HEK293 (cell line): Measurements from ENCODE around the gene PHEX.

Experiments used
- CTCF ChIA-PET: fragments of 350-600 bp; formaldehyde crosslinking; extraction: SDS; loops from one replicate; lab custom pipeline; 2021; ENCODE audit warnings: antibody characterized with exemption; lab: Yijun Ruan, JAX
- POLR2A ChIA-PET: fragments of 300-600 bp; formaldehyde crosslinking; extraction: SDS; loops from one replicate; lab custom pipeline; 2020; ENCODE audit warnings: antibody characterized with exemption, inconsistent platforms; lab: Yijun Ruan, JAX
- H3K27ac ChIP-seq: fragments of 200-500 bp; sonication (Bioruptor generic); 2 replicates; pipeline ENCODE4 v1.5.1; 2014; ENCODE audit warnings: low read depth, low read length, control low read depth, inconsistent platforms; ENCODE audit errors: extremely low read depth
- H3K36me3 ChIP-seq, 2 experiments: fragments of 200-500 bp in 1 of 2; sonication (Bioruptor generic) in 1 of 2; 1 replicate in 1 of 2; 2 replicates in 1 of 2; pipeline ENCODE4 v1.5.1; 2014 to 2017; ENCODE audit warnings: inconsistent platforms in 2 of 2, low read length in 2 of 2; ENCODE audit not compliant: control insufficient read depth in 2 of 2, insufficient read depth in 1 of 2
- H3K4me1 ChIP-seq: fragments of 200-500 bp; sonication (Bioruptor generic); 2 replicates; pipeline ENCODE4 v1.5.1; 2014; ENCODE audit warnings: mild to moderate bottlenecking, low read length, inconsistent platforms; ENCODE audit not compliant: control insufficient read depth, insufficient read depth
- H3K4me3 ChIP-seq: 2 replicates; pipeline ENCODE4 v1.5.1; 2011; ENCODE audit warnings: low read depth, mild to moderate bottlenecking, control low read depth, low read length, moderate library complexity
- H3K9me3 ChIP-seq: fragments of 200-500 bp; sonication (Bioruptor generic); 2 replicates; pipeline ENCODE4 v1.5.1; 2014; ENCODE audit warnings: low read depth, low read length, inconsistent platforms; ENCODE audit not compliant: control insufficient read depth, insufficient read depth
- BCL11B ChIP-seq: fragments of 450-650 bp; formaldehyde crosslinking; IDR thresholded peaks from 2 replicates; pipeline ENCODE4 v1.5.1; 2016; ENCODE audit warnings: low read depth, missing biosample characterization, missing genetic modification characterization
- EGR2 ChIP-seq: fragments of 450-650 bp; formaldehyde crosslinking; IDR thresholded peaks from 2 replicates; pipeline ENCODE4 v1.5.1; 2016; ENCODE audit warnings: low read depth, missing biosample characterization, missing genetic modification characterization
- GLIS1 ChIP-seq: fragments of 450-650 bp; formaldehyde crosslinking; IDR thresholded peaks from 2 replicates; pipeline ENCODE4 v1.5.1; 2016; ENCODE audit warnings: missing biosample characterization, missing genetic modification characterization
- INSM2 ChIP-seq: fragments of 450-650 bp; formaldehyde crosslinking; IDR thresholded peaks from 2 replicates; pipeline ENCODE4 v1.5.1; 2016; ENCODE audit warnings: missing biosample characterization, missing genetic modification characterization
- KLF10 ChIP-seq: fragments of 450-650 bp; IDR thresholded peaks from 2 replicates; pipeline ENCODE4 v1.5.1; 2018; ENCODE audit warnings: missing biosample characterization, mild to moderate bottlenecking, missing genetic modification characterization
- SCRT1 ChIP-seq: fragments of 450-650 bp; formaldehyde crosslinking; IDR thresholded peaks from 2 replicates; pipeline ENCODE4 v1.5.1; 2016; ENCODE audit warnings: missing biosample characterization, missing genetic modification characterization, borderline replicate concordance
- SETDB1 ChIP-seq: IDR thresholded peaks from one replicate; pipeline ENCODE4 v1.6.1; 2017; ENCODE audit warnings: mild to moderate bottlenecking, low read length, moderate library complexity, mixed read lengths; ENCODE audit not compliant: insufficient read length
- TCF7L2 ChIP-seq: IDR thresholded peaks from 2 replicates; pipeline ENCODE4 v1.6.1; 2011; ENCODE audit warnings: low read depth, mild to moderate bottlenecking, inconsistent platforms, low read length, moderate library complexity, borderline replicate concordance
- TRIM28 ChIP-seq: IDR thresholded peaks from 2 replicates; pipeline ENCODE4 v1.6.1; 2011; ENCODE audit warnings: low read length, control low read depth, borderline replicate concordance
- YY1 ChIP-seq: fragments of 450-650 bp; formaldehyde crosslinking; IDR thresholded peaks from 2 replicates; pipeline ENCODE4 v1.5.1; 2018; ENCODE audit warnings: missing biosample characterization, missing genetic modification characterization
- YY2 ChIP-seq: fragments of 450-650 bp; formaldehyde crosslinking; IDR thresholded peaks from 2 replicates; pipeline ENCODE4 v1.5.1; 2016; ENCODE audit warnings: missing biosample characterization, missing genetic modification characterization
- ZBTB11 ChIP-seq: fragments of 450-650 bp; formaldehyde crosslinking; conservative IDR thresholded peaks from 2 replicates; pipeline ENCODE4 v1.5.1; 2016; ENCODE audit warnings: low read depth, missing biosample characterization, missing genetic modification characterization
- ZBTB44 ChIP-seq: fragments of 450-650 bp; IDR thresholded peaks from 2 replicates; pipeline ENCODE4 v1.5.1; 2018; ENCODE audit warnings: missing biosample characterization, mild to moderate bottlenecking, missing genetic modification characterization
- ZNF133 ChIP-seq: fragments of 450-650 bp; formaldehyde crosslinking; IDR thresholded peaks from 2 replicates; pipeline ENCODE4 v1.5.1; 2016; ENCODE audit warnings: missing biosample characterization, missing genetic modification characterization
- ZNF138 ChIP-seq: fragments of 450-650 bp; formaldehyde crosslinking; IDR thresholded peaks from 2 replicates; pipeline ENCODE4 v1.5.1; 2016; ENCODE audit warnings: missing biosample characterization, missing genetic modification characterization, borderline replicate concordance
- ZNF175 ChIP-seq: fragments of 450-650 bp; formaldehyde crosslinking; IDR thresholded peaks from 2 replicates; pipeline ENCODE4 v1.5.1; 2016; ENCODE audit warnings: missing biosample characterization, missing genetic modification characterization
- ZNF23 ChIP-seq: fragments of 450-650 bp; formaldehyde crosslinking; IDR thresholded peaks from 2 replicates; pipeline ENCODE4 v1.5.1; 2016; ENCODE audit warnings: missing biosample characterization, missing genetic modification characterization, borderline replicate concordance
- ZNF747 ChIP-seq: fragments of 450-650 bp; formaldehyde crosslinking; IDR thresholded peaks from 2 replicates; pipeline ENCODE4 v1.5.1; 2016; ENCODE audit warnings: missing biosample characterization, missing genetic modification characterization
- ZSCAN30 ChIP-seq: fragments of 450-650 bp; IDR thresholded peaks from 2 replicates; pipeline ENCODE4 v1.5.1; 2018; ENCODE audit warnings: missing biosample characterization, mild to moderate bottlenecking, missing genetic modification characterization, moderate library complexity
- TF ChIP-seq, protein P1 (sequence below): fragments of 450-650 bp; formaldehyde crosslinking; conservative IDR thresholded peaks from 2 replicates; pipeline ENCODE4 v1.5.1; 2016; ENCODE audit warnings: low read depth, missing biosample characterization, missing genetic modification characterization

Gene PHEX

GRCh38 chrX:22116605-22117546, 84.8 kb downstream of the PHEX start:
- H3K4me1 ChIP-seq, result peaks cover 15% of the 10 kb centered on the region
- POLR2A ChIA-PET, result no interaction called here
- no peaks in the 10 kb centered on the region for H3K9me3 ChIP-seq
- CTCF ChIA-PET, result interaction anchor here (0.6 to 1.0 kb wide), 2 partner anchors 12 to 19 kb away, joined by 3 to 10 read pairs; no protein-coding TSS in a partner anchor
- H3K4me3 ChIP-seq, result no peak overlapping the region
- no peaks in the 10 kb centered on the region for H3K36me3 ChIP-seq
- no peak overlapping the region for H3K27ac ChIP-seq
- TF ChIP-seq EGR2 (no peak), TRIM28 (no peak), KLF10 (no peak), INSM2 (tag by site-specific recombination) (no peak), YY2 (tag by site-specific recombination) (no peak), TCF7L2 (no peak), SETDB1 (no peak), ZNF138 (no peak), ZNF23 (tag by site-specific recombination) (no peak), ZNF747 (tag by site-specific recombination) (no peak), GLIS1 (no peak), ZBTB44 (tag by site-specific recombination) (no peak), ZNF175 (tag by site-specific recombination) (no peak), BCL11B (no peak)
- TF ChIP-seq, protein P1, sequence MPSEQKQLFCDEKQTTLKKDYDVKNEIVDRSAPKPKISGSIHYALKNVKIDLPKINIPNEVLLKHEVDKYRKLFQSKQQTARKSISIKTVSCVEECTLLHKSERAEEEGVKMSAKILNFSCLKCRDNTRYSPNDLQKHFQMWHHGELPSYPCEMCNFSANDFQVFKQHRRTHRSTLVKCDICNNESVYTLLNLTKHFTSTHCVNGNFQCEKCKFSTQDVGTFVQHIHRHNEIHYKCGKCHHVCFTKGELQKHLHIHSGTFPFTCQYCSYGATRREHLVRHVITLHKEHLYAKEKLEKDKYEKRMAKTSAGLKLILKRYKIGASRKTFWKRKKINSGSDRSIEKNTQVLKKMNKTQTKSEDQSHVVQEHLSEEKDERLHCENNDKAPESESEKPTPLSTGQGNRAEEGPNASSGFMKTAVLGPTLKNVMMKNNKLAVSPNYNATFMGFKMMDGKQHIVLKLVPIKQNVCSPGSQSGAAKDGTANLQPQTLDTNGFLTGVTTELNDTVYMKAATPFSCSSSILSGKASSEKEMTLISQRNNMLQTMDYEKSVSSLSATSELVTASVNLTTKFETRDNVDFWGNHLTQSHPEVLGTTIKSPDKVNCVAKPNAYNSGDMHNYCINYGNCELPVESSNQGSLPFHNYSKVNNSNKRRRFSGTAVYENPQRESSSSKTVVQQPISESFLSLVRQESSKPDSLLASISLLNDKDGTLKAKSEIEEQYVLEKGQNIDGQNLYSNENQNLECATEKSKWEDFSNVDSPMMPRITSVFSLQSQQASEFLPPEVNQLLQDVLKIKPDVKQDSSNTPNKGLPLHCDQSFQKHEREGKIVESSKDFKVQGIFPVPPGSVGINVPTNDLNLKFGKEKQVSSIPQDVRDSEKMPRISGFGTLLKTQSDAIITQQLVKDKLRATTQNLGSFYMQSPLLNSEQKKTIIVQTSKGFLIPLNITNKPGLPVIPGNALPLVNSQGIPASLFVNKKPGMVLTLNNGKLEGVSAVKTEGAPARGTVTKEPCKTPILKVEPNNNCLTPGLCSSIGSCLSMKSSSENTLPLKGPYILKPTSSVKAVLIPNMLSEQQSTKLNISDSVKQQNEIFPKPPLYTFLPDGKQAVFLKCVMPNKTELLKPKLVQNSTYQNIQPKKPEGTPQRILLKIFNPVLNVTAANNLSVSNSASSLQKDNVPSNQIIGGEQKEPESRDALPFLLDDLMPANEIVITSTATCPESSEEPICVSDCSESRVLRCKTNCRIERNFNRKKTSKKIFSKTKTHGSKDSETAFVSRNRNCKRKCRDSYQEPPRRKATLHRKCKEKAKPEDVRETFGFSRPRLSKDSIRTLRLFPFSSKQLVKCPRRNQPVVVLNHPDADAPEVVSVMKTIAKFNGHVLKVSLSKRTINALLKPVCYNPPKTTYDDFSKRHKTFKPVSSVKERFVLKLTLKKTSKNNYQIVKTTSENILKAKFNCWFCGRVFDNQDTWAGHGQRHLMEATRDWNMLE (tag by site-specific recombination), result no peak
- TF ChIP-seq, all 188 proteins: peak for 0

GRCh38 chrX:22117633-22118032, 85.5 kb downstream of the PHEX start:
- H3K4me1 ChIP-seq, result peaks cover 15% of the 10 kb centered on the region
- H3K9me3 ChIP-seq, result no peaks in the 10 kb centered on the region
- TF ChIP-seq SCRT1 (tag by site-specific recombination), result no peak
- TF ChIP-seq ZNF133, result no peak
- TF ChIP-seq ZNF175 (tag by site-specific recombination), result no peak
- no peak for TF ChIP-seq YY1 (tag by site-specific recombination)
- TF ChIP-seq ZSCAN30 (tag by site-specific recombination), result no peak
- no peak for TF ChIP-seq ZBTB11 (tag by site-specific recombination)
- H3K4me3 ChIP-seq, result no peak overlapping the region
- POLR2A ChIA-PET, result no interaction called here
- H3K27ac ChIP-seq, result no peak overlapping the region
- CTCF ChIA-PET, result interaction anchor here (0.6 to 1.0 kb wide), 2 partner anchors 13 to 18 kb away, joined by 3 to 10 read pairs; no protein-coding TSS in a partner anchor
- no peaks in the 10 kb centered on the region for H3K36me3 ChIP-seq
